Erythroblast (primary cell): Measurements from ENCODE around the gene UNK.

Source experiments
- GATA1 ChIP-seq: IDR thresholded peaks from 2 replicates; pipeline ENCODE4 v1.6.1; 2011; ENCODE audit warnings: low read depth, mild to moderate bottlenecking, control low read depth, low read length, moderate library complexity
- POLR2A ChIP-seq: IDR thresholded peaks from 2 replicates; pipeline ENCODE4 v1.6.1; 2011; ENCODE audit warnings: mild to moderate bottlenecking, low read length

- TF ChIP-seq POLR2A (no peak), GATA1 (no peak)
Observed at GRCh38 chr17:75842411-75842810, 57.8 kb downstream of the UNK start.
